NCI-H1105 (cell line): Measurements from ENCODE around the gene CREB5.
"Not testable (repeated sequence)": the region's sequence is repeated elsewhere in the genome, so short reads cannot be mapped to it uniquely, and the experiment has no call there.

ENCODE experiments used
- DNase-seq: peaks from one replicate; lab custom pipeline; 2025; lab: John Stamatoyannopoulos, UW

CREB5 gene

GRCh38 chr7:28550580-28551186 is 138.4 kb downstream of the CREB5 start:
- no peak for DNase-seq

DNA sequence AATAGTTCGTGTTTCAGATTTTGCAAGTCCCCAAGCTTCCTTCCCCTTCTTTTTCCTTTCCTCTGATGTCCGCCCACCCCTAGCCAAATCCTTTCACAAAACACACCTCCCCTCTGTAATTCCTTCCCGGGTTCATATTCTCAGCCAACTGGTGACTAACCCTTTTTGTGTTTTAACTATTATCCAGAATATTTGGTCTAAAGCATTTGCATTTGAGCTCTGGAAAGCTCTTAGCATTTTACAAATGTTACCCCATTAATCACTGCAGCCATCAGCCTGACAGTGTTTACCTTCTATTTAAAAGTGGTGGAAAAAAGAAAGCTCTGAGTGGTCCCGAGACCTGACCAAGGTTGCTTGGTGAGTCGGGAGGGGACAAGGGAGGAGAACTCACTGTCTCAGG is 139.0 kb downstream of the CREB5 start:
- no peak for DNase-seq

DNA sequence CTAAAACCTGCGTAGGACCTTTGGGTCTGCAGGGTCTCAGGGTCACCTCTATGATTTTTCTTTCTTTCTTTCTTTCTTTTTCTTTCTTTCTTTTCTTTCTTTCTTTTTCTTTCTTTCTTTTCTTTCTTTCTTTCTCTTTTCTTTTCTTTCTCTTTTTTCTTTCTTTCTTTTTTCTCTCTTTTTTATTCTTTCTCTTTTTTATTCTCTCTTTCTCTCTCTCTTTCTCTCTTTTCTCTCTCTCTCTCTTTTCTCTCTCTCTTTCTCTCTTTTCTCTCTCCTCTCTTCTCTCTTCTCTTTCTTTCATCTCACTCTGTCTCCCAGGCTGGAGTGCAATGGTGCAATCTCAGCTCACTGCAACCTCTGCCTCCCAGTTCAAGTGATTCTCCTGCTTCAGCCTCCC is 139.4 kb downstream of the CREB5 start:
- DNase-seq, result not testable (repeated sequence)

- no peak for DNase-seq
Observed at GRCh38 chr7:28554802-28555471, 142.6 kb downstream of the CREB5 start.

GRCh38 chr7:28556025-28556424 is 143.7 kb downstream of the CREB5 start:
- DNase-seq, result no peak

DNA sequence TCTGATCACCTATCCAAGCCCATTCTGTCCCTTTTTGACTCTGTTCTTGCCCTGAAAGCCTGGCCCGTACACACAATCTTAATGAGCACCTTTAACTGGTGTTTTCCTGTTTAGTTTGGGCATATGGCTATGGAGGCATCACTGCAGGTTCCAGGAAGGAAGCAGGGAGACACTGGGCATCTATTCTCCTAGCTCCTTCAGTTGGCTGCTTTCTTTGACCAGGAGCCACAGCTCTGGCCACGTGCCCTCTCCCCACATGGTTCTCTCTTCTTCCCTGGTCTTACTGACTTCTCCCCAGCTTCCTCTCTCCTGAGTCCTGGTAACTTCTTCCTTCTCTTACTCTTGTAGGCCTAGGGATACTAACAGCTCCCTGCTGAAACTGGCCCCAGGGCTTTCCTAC is 144.4 kb downstream of the CREB5 start:
- DNase-seq, result no peak

GRCh38 chr7:28558236-28558635 is 145.9 kb downstream of the CREB5 start:
- no peak for DNase-seq

- no peak for DNase-seq
Observed at GRCh38 chr7:28560767-28561166, 148.4 kb downstream of the CREB5 start.

- no peak for DNase-seq
Observed at GRCh38 chr7:28564033-28564432, 151.7 kb downstream of the CREB5 start.

DNA sequence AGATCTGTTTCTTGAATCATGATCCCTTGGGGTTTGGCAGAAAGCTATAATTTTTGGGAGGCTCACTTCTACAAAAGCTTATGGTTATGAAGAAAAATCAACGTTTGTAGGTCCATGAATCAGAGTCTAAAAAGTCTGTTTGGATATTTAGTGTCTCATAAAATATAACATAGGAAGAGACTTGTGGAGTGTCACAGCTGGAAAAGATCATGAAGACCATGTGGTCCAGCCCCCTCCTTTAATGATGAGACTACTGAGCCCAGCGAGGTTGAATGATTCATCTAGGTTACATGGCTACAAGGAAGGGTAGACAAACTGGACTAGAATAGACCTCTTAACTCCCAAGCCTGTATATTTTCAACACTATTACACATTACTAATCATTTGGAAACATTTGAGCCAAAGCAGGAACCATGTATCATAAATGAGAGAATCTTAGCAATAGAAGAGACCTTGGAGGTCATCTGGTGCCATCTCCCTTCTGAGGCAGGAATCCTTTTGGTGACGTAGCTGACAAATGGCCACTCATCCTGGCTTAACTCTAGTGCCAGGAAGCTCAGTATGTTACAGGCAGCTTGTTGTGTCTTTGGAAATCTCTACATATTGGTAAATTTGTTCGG is 152.5 kb downstream of the CREB5 start:
- no peak for DNase-seq

DNA sequence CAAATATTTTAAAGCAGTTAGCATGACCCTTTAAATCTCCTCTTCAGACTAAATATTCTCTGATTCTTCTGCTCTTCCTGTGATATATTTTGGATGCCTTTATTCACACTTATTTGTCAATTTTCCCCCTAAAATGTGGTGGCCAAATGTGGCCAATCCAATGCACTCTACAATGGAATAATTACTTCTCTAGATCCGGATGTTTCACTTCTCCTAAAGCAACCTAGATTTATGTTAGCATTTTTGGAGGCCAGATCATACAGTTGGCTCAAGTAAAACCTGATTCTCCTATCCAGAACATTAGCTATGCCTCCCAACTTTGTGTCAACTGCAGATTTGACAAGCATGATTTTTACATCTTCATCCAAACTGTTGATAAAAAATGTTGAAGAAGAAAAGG is 153.7 kb downstream of the CREB5 start:
- no peak for DNase-seq

DNA sequence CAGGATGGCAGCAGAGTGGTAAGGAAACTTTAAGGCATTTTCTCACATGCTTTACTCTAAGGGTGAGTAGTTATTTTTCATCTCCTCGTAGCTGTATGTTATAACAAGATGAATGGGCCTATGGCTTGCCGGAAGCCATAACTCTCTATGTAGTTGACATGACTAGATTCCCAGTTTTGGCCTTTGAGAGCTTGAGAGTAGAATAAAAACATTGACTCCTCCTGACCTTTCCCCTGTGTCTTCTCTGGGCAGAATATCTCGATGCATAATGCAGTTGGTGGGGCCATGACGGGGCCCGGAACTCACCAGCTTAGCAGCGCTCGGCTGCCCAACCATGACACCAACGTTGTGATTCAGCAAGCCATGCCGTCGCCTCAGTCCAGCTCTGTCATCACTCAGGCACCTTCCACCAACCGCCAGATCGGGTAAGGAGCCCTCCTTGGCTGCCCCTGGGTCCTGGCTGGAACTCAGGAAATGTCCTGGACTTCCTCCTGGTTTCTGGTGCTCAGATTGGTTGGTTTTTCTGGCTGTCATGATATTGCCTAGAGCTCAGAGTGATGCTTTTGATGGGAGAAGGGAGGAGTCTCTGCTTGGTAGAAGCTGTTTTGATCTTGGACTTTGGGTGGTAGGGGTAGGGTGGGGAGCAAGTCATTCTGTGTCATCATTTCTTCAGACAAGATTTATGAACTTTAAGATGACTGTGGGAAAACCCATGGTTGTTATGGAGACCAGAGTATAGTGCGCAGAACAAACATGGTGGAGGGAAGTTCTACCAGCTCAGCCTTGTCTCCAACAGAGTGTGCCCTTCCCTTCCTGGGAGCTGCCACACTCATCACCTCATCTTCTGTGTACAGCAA is 158.0 kb downstream of the CREB5 start:
- no peak for DNase-seq

DNA sequence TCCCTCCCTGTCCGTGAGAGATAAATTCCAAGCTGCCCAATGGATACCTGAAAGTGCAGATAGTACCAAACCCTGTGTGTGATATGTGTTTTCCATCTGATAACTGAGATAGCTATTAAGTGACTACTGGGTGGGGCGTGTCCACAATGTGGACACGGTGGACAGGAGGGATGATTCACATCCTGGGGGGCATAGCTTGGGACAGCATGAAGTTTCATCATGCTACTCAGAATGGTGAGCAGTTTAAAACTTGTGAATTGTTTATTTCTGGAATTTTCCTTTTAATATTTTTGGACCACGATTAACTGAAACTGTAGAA is 158.6 kb downstream of the CREB5 start:
- DNase-seq, result no peak

- no peak for DNase-seq
Observed at GRCh38 chr7:28571405-28571804, 159.1 kb downstream of the CREB5 start.

- peak; percentile 79 for DNase-seq
Observed at GRCh38 chr7:28572321-28573058, 160.2 kb downstream of the CREB5 start.

DNA sequence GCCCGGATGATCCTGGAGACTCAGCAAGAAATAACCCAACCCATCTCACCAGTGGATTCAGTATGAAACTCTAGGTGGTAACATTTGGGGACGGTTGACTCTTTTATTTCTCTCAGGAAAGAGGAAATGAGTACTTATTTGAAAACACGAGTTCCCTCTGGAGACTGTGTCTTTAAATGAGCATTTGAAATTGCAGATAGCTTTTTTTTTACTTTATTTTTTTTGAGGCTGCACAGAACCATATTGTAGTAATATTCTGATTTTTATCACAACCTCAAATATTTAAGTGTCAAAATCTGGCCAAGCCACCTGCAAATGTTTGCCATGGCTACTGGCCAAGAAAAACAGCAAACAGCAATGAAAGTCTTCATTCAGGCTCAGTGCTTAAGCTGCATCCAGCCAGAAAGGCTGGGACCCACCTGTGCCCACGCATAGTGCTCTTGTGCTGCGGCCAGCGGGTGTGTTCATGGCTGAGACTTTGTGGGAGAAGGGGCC is 160.8 kb downstream of the CREB5 start:
- DNase-seq, result peak; percentile 90

DNA sequence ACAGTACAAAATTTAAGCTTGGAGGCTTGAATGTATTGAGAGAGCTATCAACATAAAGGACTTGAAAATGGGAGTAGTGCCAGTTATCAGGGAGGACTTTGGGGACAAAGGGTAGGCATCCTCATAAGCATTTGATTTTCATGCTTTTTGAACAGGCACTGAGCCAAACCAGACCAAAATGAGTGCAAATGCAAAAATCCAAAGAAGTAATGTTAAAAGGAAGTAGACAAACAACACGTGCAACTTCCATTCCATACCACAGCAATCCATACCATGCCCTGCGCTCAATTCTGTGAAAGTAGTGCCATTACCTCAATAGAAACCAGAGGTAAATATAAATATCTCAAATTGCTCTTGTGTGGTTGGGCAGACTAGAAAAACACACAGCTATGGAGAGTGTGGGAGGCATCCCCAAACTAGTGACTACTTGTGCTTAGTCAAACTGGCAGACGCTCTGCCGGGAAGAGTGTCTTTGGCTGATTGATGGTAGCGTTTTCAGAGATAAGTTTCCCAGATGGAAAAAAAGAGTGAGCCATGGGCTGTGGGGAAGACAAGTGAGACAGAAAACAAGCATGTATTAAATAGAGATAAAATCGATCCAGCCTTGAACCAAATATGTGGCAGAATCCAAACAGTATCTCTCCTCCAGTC is 161.5 kb downstream of the CREB5 start:
- peak; percentile 90 for DNase-seq

DNA sequence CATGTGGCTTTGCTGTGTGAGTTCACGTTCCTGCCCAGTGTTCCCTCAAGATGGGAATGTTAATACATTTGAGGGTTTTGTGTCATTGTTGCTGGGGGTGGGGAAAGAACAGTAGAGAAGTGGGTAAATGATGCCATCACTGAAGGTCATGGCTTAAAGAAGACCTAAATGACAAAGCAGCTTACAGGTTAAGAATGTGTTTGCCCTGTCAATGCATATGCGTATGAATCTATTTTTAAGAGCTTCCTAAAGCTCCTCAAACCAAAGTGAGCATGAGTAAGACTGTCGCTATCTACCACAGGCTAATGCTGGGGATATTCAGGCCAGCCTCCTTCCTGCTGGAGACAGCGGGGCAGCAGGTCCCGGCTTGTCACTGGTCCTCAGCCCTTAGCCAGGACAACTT is 162.9 kb downstream of the CREB5 start:
- DNase-seq, result no peak

GRCh38 chr7:28576656-28577055 is 164.3 kb downstream of the CREB5 start:
- no peak for DNase-seq

- DNase-seq, result no peak
Observed at GRCh38 chr7:28579571-28579970, 167.3 kb downstream of the CREB5 start.

DNA sequence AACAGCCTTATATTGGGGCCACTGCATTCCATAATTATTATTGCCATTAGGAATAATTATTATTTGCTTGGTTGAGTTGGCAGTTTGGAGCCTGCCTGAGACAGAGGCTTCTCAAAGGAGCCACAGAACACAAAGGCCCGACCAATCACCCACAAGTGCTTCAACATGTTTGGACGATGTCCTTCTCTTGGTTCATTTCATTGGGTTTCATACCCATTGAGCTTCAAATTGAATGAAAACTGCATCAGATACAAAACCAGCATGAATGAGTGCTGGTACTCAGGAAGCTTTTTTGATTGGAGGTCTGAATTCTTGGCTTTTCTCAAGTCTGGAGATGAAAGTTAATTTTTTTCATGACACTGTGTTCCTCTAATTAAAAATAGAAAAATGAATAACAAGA is 168.3 kb downstream of the CREB5 start:
- DNase-seq, result peak; percentile 85
